Tibial nerve (tissue), 4 donors: Measurements from ENCODE around the gene EPB41L4A. TPM values are rescaled to one million over a fixed set of nuclear protein-coding genes. Genes with fewer than 3 reads are reported as not detected.

ENCODE experiments used
- DNase-seq, 2 donors: peaks; one replicate each; pipeline ENCODE4 v3.0.0-alpha.2; 2019; ENCODE audit warnings: low spot score in 2 of 2
- H3K27ac ChIP-seq, 4 donors: fragments of 200-600 bp; sonication (generic) in 3 of 4; one replicate each; pipeline ENCODE4 v1.5.1; 2017 to 2019; ENCODE audit warnings: mild to moderate bottlenecking in 1 of 4
- H3K27me3 ChIP-seq, 2 donors: fragments of 200-600 bp; sonication (generic) in 1 of 2; one replicate each; pipeline versions ENCODE4 v1.5.1 to v1.6.0; 2017 to 2019
- H3K36me3 ChIP-seq, 3 donors: fragments of 200-600 bp; sonication (generic); one replicate each; pipeline ENCODE4 v1.5.1; 2018 to 2019
- H3K4me1 ChIP-seq, 4 donors: fragments of 200-600 bp; sonication (generic) in 3 of 4; one replicate each; pipeline ENCODE4 v1.5.1; 2017 to 2019
- H3K4me3 ChIP-seq, 4 donors: fragments of 200-600 bp; sonication (generic) in 3 of 4; one replicate each; pipeline ENCODE4 v1.5.1; 2017 to 2019; ENCODE audit warnings: mild to moderate bottlenecking in 1 of 4, moderate library complexity in 1 of 4
- H3K9me3 ChIP-seq, 4 donors: fragments of 200-600 bp; sonication (generic) in 3 of 4; one replicate each; pipeline ENCODE4 v1.5.1; 2017 to 2019
- CTCF ChIP-seq, 5 experiments: fragments of 200-600 bp in 3 of 5; fragments of 450-650 bp in 2 of 5; sonication (generic) in 3 of 5; IDR thresholded peaks; one replicate each; pipeline ENCODE4 v1.5.1; 2016 to 2019; ENCODE audit warnings: antibody characterized with exemption in 5 of 5, mild to moderate bottlenecking in 3 of 5, moderate library complexity in 2 of 5
- EP300 ChIP-seq, 2 donors: sonication (generic); formaldehyde crosslinking; IDR thresholded peaks; one replicate each; pipeline ENCODE4 v1.6.1; 2017; ENCODE audit warnings: antibody characterized with exemption in 2 of 2, mild to moderate bottlenecking in 1 of 2
- POLR2A ChIP-seq, 2 donors: fragments of 450-650 bp; IDR thresholded peaks; one replicate each; pipeline ENCODE4 v1.6.1; 2017; ENCODE audit warnings: antibody characterized with exemption in 2 of 2, mild to moderate bottlenecking in 2 of 2, moderate library complexity in 2 of 2
- WGBS, 2 donors: methylation state at CpG; one replicate each; pipeline ENCODE4 v1.1.5; 2018; 5-methylcytosine and 5-hydroxymethylcytosine counted together
- total RNA-seq, 4 donors: library from RNA; depleted of rRNA; stranded (reverse); fragments of >200 nt; gene quantifications; one replicate each; pipeline ENCODE4 v1.1.0, GENCODE V29; 2016

The EPB41L4A gene
- total RNA-seq, 4 donors from 2014 or later: 10.6 to 38.1 (median 14.4) TPM

- H3K4me1 ChIP-seq: peaks cover 0 to 13% (median 0%) of the 10 kb centered on the region in 4 donors
- no peaks in the 10 kb centered on the region for H3K27me3 ChIP-seq
- no peaks in the 10 kb centered on the region for H3K36me3 ChIP-seq
- WGBS, 2 donors: 77 to 84% methylated on average over 5 of the region's 5 CpGs
- no peak for DNase-seq
- TF ChIP-seq EP300 (IDR thresholded peaks at IDR 0.05) (no peak), CTCF (IDR thresholded peaks at IDR 0.05) (no peak), POLR2A (IDR thresholded peaks at IDR 0.05) (no peak)
- no peaks in the 10 kb centered on the region for H3K9me3 ChIP-seq
- H3K4me3 ChIP-seq: no peak overlapping the region
- no peak overlapping the region for H3K27ac ChIP-seq
These were observed 32.3 kb downstream of the EPB41L4A start for GRCh38 chr5:112386766-112387165.

GRCh38 chr5:112385969-112386368, 33.1 kb downstream of the EPB41L4A start:
- no peak overlapping the region for H3K27ac ChIP-seq
- no peak for DNase-seq
- H3K4me1 ChIP-seq: peaks cover 0 to 18% (median 0%) of the 10 kb centered on the region in 4 donors
- no peaks in the 10 kb centered on the region for H3K27me3 ChIP-seq
- no peaks in the 10 kb centered on the region for H3K9me3 ChIP-seq
- WGBS, 2 donors: 93 to 96% methylated on average over 1 of the region's 1 CpG
- H3K4me3 ChIP-seq: no peak overlapping the region
- TF ChIP-seq EP300 (IDR thresholded peaks at IDR 0.05) (no peak), POLR2A (IDR thresholded peaks at IDR 0.05) (no peak), CTCF (IDR thresholded peaks at IDR 0.05) (no peak)
- H3K36me3 ChIP-seq: no peaks in the 10 kb centered on the region

GRCh38 chr5:112385566-112385965, 33.5 kb downstream of the EPB41L4A start:
- no peaks in the 10 kb centered on the region for H3K36me3 ChIP-seq
- 91 to 94% methylated on average over 3 of the region's 3 CpGs for WGBS, 2 donors
- TF ChIP-seq EP300 (IDR thresholded peaks at IDR 0.05): no peak
- no peak for TF ChIP-seq POLR2A (IDR thresholded peaks at IDR 0.05)
- TF ChIP-seq CTCF (IDR thresholded peaks at IDR 0.05): no peak
- no peaks in the 10 kb centered on the region for H3K9me3 ChIP-seq
- no peak overlapping the region for H3K27ac ChIP-seq
- H3K27me3 ChIP-seq: no peaks in the 10 kb centered on the region
- no peak overlapping the region for H3K4me3 ChIP-seq
- no peak for DNase-seq
- H3K4me1 ChIP-seq: peaks cover 0 to 22% (median 0%) of the 10 kb centered on the region in 4 donors

- no peaks in the 10 kb centered on the region for H3K36me3 ChIP-seq
- H3K27ac ChIP-seq: no peak overlapping the region
- no peak overlapping the region for H3K4me3 ChIP-seq
- DNase-seq: no peak
- H3K4me1 ChIP-seq: peaks cover 0 to 27% (median 0%) of the 10 kb centered on the region in 4 donors
- TF ChIP-seq EP300 (IDR thresholded peaks at IDR 0.05) (no peak), POLR2A (IDR thresholded peaks at IDR 0.05) (no peak), CTCF (IDR thresholded peaks at IDR 0.05) (no peak)
- 84 to 92% methylated on average over 3 of the region's 3 CpGs for WGBS, 2 donors
- no peaks in the 10 kb centered on the region for H3K9me3 ChIP-seq
- no peaks in the 10 kb centered on the region for H3K27me3 ChIP-seq
These were observed 34.6 kb downstream of the EPB41L4A start for GRCh38 chr5:112384523-112384922.

GRCh38 chr5:112382886-112383285, 36.2 kb downstream of the EPB41L4A start:
- H3K36me3 ChIP-seq: no peaks in the 10 kb centered on the region
- no peak for DNase-seq
- TF ChIP-seq CTCF (IDR thresholded peaks at IDR 0.05) (no peak), POLR2A (IDR thresholded peaks at IDR 0.05) (no peak), EP300 (IDR thresholded peaks at IDR 0.05) (no peak)
- WGBS, 2 donors: 70 to 71% methylated on average over 2 of the region's 2 CpGs
- H3K4me3 ChIP-seq: no peak overlapping the region
- no peaks in the 10 kb centered on the region for H3K27me3 ChIP-seq
- H3K4me1 ChIP-seq: peaks cover 0 to 25% (median 0%) of the 10 kb centered on the region in 4 donors
- H3K9me3 ChIP-seq: no peaks in the 10 kb centered on the region
- H3K27ac ChIP-seq: no peak overlapping the region
